Fibroblast of skin of abdomen (primary cell): Measurements from ENCODE around the gene PURB. TPM values are rescaled to one million over a fixed set of nuclear protein-coding genes. Genes with fewer than 3 reads are reported as not detected.
"Not testable (repeated sequence)": the region's sequence is repeated elsewhere in the genome, so short reads cannot be mapped to it uniquely, and the experiment has no call there.

Source experiments
- DNase-seq: peaks from one replicate; pipeline ENCODE4 v3.0.0-alpha.2; 2013
- polyA plus RNA-seq, 2 experiments: library from polyadenylated mRNA; unstranded; fragments of 120-200 nt; gene quantifications; one replicate each; pipeline ENCODE4 v1.2.1, GENCODE V29; 2013; ENCODE audit not compliant: insufficient read length in 2 of 2

The PURB gene
- 20.8 TPM for polyA plus RNA-seq (2013, experiment 1 of 2; ENCODE audit: insufficient read length)
- polyA plus RNA-seq (2013, experiment 2 of 2; ENCODE audit: insufficient read length), result 19.7 TPM

DNA sequence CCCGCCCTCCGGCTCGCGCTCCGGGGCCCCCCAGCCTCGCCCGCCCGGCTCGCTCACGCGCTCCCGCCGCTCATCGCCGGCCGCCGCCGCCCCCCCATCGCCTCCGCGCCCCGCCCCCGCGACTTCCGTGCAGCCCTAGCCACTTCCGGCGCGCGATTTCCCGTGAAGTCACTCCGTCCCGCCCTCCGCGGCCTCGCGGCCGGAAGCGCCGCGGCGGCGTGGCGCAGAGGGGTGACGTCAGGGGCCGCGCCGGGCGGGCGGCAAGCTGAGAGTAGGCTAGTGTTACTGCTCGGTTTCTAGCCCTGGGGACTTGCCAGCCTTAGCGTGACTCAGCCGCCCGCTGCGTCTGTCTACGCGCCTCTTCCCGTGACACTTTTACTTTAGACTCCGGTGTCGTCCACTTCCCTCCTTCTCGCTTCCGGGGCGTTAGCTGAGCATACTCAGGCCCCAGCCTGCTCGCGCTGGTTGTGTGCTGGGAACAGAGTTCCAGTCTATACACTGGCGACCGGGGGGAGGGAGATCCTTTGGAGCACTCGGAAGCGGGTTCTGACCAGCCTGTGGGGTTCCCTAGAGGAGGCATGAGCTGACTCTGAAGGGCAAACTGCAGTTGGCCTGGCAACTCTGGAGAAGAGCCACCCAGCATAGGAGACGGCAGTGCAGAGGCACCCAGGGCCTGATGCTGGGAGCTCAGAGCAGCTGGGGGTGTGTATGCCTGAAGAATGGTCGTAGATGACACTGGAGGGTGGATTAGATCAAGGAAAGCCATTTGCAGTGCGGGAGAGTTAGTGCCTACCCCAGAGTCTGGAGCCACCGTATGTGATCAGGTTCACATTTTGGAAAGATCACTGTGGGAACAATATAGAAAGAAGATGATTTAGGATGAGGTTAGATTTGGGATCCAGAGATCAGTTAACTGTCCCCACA is at the start of gene PURB:
PURB (minus strand) TSS at position 137 of the 924 bp plus-strand sequence. CDS start 182 bp downstream, outside the sequence.
- DNase-seq, result peak; percentile 98

DNA sequence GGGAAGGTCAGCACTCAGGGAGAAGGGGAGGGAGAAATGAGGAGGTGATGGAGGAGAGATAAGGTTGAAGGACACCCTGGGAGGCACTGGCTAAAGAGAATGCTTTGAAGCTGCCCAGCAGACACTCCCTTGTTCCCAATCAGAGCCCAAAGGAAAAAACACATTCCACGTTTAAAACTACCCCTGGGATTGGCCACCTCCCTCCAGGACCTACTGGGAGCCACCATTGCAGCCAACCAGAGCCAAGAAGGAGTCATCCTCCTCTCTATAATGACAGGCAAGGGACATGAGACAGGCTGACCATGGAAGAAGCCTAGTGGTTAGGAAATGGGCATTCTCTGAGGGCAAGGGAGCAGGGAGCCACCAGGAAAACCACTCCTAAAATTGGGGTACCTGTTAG is 49.7 kb upstream of the PURB start:
- DNase-seq, result no peak

DNA sequence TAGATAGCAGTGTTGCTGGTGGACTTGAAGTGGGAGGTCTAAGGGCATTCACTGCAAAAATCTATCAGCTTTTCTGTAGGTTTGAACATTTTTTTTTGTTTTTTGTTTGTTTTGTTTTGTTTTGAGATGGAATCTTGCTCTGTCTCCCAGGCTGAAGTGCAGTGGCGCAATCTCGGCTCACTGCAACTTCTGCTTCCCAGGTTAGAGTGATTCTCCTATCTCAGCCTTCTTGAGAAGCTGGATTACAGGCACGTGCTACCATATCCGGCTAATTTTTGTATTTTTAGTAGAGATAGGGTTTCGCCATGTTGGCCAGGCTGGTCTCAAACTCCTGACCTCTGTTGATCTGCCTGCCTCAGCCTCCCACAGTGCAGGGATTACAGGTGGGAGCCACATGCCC is 49.2 kb upstream of the PURB start:
- not testable (repeated sequence) for DNase-seq

DNA sequence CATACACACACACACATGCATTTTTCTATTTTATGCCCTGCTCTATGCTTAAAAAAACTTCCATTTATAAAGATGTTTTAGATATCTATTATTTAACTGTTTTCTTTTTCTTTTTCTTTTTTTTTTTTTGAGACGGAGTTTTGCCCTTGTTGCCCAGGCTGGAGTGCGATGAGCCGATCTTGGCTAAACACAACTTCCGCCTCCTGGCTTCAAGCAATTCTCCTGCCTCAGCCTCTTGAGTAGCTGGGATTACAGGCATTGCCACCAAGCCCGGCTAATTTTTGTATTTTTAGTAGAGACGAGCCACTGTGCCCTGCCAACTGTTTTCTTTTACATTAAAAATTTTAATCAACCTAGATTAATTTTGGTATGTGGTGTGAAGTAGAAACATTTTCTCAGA is 45.6 kb upstream of the PURB start:
- no peak for DNase-seq

DNA sequence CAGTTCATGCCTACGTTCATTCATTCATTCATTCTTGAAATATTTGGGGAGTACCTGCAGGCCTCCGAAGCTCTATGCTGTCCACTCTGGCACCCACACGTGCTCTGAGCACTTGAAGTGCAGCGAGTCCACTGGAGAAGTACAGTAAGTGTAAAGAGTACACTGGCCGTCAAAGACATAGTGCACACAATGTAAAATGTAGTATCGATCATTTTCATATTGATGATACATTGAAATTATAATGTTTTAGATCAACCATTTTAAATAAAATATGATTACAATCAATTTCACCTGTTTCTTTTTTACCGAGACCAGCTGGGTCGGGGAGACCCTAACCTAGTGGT is 37.0 kb upstream of the PURB start:
- no peak for DNase-seq

DNA sequence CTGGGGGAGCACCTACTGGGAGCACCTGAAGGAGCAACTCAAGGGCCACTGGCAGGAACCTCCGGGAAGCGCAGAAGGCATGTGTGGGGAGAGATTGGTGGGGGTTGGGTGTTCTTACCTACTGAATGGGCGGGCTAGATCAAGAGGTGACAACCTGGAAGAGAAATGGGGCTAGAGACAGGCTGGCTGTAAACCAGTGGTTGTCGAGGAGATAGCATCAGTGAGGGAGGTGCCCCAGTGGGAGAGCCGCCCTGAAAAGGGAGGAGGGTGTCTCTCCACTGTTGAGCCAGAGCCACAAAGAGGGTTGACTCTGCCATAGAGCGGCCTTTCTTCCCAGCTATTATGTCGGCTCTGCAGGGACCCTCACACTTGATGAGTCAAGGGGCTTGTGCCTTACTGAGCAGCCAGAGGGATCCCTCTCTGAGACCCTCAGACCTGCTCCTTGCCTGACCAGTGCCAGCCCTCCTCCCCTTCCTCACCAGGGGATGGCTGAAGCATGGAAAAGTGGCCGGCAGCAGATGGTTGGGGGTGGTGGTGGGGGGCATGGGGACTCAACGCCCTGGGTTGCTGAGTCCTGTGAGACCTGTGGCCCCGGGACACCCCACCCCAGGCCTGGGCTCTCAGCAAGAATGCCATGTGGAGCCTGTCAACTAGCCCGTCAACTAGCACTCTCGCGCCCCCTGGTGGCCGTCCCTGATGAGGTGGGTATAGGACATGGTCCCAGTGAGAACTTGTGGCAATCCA is 36.4 kb upstream of the PURB start:
- peak; percentile 66 for DNase-seq

DNA sequence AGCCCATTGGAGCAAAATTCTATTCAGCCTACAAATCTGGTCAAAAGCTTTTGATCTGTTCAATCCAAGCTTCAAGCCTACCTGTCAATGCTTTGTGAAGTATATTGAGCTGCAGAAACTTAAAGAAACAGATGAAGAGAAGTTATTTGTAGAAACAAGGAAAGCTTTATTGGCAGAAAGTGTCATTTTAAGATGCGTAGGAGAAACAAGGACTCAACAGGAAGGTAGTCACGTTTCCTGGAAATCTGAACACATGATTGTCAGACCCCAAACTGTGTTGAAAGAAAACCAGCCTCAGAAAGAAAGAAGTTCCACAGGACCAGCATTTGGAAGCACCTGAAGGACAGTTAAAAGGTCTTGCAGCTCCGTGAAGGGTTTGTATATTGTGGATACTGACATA is 34.8 kb upstream of the PURB start:
- no peak for DNase-seq

DNA sequence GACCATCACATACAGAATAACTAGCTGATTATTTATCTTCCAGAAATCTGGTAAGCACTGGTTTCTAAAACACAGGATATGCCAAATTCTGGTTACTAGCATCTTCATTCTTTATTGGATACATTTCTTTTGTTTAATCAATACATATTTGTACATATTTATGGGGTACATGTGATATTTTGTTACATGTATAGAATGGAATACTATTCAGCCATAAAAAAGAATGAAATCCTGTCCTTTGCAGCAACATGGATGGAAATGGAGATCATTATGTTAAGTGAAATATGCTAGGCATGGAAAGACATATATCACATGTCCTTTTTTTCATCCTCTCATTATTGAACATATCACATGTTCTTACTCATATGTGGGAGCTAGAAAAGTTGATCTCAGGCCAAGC is 32.7 kb upstream of the PURB start:
- DNase-seq, result no peak

DNA sequence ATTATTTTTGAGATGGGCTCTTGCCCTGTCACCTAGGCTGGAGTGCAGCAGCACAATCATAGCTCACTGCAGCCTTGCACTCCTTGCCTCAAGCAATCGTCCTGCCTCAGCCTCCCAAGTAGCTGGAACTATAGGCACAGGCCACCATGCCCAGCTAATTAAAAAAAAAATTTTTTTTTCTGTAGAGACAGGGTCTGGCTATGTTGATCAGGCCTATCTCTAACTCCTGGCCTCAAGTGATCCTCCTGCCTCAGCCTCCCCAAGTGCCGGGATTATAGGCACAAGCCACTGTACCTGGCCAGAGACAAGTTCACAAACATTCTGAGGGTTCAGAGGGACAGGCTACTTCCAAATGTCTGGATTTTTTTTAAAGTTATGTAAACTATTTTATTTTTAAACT is 32.1 kb upstream of the PURB start:
- no peak for DNase-seq

DNA sequence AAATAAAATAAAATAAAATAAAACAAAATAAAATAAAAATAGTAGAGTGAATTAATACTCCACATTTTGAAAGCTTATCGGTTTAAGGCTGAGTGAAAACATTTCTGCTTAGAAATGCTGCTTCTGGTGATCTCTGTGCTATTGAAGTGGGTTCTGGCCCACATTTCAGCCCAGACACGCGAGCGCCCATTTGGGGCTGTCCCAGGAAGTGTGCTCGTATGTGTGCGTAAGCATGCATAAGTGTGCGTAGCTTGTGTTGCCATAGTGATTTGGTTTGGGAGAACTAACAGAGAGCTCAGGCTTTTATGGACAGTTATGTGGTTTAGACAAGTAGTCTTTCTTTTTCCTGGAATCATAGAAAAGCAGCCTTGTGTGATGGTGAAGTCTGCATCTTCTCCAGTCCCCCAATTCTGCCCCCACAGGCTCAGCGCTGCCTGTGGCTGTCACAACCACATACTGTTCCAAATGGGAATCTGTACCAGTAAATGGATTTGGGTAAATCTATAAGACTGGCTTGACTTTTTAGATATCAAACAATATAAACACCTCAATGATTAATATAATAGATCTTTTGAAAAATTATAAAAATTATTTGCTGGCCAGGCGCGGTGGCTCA is 29.8 kb upstream of the PURB start:
- DNase-seq, result no peak

DNA sequence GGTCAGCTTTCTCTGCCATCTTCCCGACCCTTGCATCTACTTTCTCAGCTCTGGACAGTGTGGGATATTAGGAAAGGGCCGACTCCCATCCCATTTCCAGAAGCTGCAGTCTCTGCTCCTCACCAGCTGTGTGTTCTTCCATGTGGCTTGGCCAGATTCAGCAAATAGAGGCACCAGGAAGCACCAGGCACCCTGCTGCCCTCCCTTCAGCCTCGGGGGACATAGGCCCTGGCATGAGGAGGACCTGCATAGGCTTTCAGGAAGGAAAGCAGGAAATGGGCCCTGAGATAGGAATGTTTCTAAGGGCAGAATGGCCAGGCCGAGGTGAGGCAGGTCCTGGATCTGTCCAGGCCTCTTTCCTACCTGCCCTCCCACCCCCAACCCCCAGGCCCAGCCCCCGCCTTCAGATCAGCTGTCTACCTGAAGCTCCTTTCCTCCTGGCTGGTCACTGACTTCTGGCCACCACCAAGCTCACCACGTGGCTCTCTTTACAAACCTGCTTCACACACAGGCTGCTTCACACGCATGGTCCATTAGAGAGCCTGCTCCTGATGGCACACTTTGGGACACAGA is 27.5 kb upstream of the PURB start:
- no peak for DNase-seq

DNA sequence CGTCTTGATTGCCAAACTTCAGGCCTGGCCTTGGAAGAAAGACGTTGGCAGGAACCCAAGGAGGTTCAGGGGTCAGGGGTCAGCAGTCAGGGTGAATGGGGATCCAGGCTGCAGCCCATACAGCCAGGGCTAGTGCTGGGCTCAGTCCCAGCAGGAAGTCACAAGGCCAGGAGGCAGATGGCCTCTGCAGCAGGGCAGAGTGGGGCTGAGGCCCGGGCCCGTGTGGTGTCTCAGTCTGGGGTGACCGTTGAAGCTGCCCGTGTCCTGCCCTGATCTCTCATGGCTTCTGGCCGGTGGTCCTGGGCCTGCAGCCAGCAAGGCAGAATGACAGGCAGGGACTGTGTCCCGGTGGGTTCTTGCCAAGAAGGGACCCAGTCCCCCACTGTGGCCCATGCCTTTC is 26.6 kb upstream of the PURB start:
- DNase-seq, result no peak

DNA sequence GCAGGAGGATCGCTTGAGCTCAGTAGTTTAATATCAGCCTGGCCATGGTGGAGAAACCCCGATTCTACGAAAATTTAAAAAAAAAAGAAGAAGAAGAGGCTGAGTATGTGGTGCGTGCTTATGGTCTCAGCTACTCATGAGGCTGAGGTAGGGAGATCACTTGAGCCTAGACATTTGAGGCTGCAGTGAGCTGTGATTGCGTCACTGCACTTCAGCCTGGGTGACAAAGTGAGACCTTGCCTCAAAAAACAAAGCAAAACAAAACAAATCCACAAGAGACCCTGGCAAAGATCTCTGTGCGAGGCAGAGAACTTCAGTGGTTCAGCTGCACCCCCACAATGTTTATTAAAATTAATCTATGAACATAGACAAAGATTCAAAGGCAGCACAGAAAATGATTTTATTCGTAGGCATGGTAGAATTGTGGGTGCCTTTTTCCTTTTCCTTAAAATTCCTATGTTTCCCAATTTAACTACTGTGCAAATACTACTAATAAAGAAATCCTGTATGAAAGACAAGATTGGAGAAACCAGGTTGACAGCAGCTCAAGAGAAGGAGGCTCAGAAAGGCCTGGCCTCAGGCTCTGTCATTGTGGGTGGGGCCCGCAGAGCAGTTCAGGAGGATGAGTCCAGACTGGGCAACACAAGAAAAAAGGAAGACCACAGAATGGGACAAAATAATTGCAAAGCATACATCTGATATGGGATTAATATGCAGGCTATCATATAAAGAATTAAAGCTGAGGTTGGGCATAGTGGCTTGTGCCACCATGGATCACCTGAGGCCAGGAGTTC is 24.5 kb upstream of the PURB start:
- DNase-seq, result no peak

DNA sequence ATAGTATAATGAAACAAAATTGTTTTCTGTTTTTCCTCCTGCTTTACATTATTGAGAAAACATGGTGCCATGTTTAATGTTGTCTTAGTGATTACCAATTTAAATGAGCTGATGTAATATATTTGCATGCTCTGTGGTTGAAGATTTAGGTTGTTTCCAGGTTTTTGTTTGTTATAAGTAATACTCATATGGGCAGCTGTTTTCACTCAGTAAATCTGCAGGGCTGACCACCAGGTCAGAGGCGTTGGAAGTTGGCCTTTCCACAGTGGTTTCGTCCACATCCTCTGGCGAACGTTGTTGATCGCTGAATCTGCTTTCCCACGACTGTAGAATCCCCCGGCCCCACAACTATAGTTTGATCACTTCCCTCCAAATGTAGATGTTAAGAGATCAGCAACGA is 21.6 kb upstream of the PURB start:
- no peak for DNase-seq

DNA sequence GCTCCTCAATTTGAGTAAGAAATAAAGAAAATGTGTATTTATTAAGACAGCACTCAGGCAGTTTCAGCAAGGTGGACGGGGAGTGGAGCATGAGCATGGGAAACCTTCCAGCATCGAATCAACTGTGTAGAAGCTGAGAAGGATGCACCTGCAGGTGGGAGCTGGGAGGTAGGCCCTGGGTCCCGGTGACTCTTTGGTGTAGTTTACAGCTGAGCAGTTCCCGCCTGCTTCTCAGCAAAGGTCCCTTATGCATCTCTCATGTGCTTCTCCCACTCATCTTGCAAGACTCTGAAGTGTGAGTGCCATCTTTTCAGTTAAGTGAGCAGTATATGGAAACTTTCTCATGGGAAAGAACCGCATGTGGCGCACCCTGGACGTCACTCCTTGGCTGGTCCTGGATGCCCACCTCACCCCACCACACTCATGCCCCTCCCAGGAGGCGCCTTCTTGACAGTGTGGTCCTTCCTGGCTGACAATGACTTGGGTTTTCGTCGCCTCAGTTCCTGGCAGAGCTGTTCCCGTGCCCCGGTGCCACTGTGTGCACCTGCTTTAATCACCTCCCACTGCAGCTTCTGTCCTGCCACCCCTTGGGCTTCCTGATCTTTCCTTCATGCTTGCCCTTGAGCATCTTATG is 19.8 kb upstream of the PURB start:
- no peak for DNase-seq

DNA sequence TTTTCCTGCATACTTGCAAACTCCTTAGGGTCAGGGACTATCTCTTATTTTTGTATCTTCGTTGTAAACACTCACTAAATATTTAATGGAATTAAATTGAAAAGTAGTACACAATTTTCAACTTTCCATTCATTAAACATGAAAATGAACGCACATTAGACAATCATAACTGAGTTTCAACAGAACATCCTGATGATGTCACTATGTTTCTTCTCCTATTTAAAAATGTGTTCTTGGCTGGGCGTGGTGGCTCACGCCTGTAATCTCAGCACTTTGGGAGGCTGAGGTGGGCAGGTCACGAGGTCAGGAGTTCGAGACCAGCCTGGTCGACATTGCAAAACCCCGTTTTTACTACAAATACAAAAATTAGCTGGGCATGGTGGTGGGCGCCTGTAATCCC is 14.1 kb upstream of the PURB start:
- no peak for DNase-seq

DNA sequence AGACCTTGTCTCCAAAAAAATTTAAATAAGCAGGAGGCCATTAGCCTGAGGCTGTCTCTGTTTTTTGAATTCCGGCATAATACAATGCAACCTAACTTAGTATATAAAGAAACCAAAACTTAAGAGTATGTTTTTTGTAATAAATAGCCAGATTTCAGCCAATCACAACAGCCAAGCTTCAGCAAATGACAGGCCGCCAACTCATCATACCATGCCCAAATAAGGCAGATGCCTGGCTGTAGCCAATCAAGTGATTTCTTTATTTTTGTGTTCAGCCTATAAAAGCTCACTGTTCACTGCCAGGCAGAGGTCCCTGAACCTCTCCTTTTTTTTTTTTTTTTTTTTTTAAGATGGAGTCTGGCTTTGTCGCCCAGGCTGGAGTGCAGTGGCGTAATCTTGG is 12.7 kb upstream of the PURB start:
- no peak for DNase-seq

DNA sequence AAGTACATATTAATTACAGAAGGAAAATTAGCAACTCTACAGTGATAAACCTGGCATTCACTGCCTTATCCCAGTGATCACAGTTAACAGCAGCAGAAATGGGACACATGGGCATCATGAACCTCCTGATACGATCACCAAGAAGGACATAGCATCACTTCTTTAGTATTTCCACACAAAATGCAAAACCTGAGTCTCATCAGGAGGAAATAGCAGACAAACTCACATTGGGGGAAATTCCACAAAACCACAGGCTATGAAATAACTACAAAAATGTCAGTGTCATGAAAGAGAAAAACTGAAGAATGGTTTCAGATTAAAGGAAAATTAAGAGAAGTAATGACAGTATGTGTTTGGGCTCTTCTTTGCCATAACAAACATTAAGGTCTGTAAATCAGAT is 12.0 kb upstream of the PURB start:
- peak; percentile 51 for DNase-seq

DNA sequence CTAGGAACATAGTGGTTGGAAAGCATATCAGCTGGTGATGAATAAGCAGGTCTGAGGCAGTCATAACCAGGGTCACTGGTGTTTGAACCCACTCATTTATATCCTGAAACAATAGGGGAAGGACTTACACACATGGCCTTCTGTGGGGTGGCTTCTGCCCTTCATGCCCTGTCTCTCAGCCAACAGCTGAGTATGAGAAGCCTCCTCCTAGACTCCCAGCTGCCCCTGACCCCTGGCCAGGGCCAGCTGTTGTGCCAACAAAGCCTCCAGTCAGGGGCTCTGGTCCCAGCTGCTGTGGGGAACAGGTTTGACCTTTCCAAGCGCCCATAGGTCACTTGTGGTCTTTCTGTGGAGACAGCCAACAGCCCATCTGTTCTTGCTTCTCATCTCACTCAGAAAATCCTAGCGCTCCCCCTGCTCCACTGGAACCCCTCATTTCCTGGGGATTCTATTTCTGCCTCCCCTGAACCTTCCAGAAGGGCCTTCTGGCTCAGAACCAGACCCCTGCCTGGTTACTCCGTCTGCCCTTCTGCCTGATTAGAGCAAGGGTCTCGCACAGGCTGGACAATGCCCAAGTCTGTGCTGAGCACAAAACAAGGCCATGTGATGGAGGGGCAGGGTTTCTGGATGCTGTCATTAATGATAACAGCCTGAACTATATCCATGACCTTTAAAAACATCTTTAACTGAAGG is 9.7 kb upstream of the PURB start:
- no peak for DNase-seq

DNA sequence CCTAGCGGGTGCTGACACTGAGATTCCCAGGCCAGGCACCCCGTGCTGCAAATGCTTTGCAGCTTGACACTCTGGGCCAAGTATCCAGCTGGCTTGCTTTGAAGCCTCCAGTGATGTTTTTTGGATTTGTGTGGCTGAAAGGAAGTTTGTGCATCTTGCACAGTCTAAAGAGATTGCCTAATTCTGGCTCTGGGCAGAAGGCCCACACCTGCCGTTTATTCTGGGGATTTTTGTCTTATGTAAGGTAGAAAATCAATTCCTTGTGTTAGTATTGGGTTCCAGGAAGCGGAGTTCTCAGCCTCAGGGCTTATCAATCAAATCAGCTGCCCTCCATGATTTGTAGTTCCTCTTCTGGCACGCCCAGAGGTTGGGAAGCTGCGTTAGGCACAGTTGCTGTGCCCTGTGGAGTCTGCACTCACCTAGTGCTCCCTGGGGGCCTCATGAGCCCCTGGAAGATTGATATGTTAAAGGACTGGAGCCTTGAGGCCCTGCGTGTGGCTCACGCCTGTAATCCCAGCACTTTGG is 8.4 kb upstream of the PURB start:
- no peak for DNase-seq

DNA sequence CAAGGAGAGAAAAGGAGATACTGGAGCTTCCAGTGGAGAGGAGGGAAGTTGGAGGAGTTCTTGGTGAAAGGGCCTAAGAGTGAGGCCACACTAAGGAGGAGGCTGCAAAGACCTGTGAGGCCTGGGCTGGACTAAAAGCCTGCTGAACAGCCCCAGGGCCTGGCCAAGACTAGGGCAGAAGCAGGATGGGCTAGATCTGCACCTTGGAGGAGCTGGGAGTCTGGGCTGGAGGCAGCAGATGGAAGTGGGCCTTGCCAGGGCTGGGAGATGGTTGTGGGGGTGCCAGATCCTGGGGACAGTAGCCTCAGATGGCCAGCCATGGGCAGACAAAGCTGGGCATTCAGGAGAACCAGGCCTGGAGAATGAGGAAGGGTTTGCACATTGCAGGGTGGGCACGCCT is 6.5 kb upstream of the PURB start:
- no peak for DNase-seq
